GM21529 (cell line): Measurements from ENCODE around the gene GLUD2.
"Not testable (repeated sequence)": the region's sequence is repeated elsewhere in the genome, so short reads cannot be mapped to it uniquely, and the experiment has no call there.

Experiments
- ATAC-seq: cut with Tn5 transposase; IDR thresholded peaks from one replicate; pipeline ENCODE4 v1.9.1; 2021; ENCODE audit not compliant: unreplicated experiment

GLUD2 gene

DNA sequence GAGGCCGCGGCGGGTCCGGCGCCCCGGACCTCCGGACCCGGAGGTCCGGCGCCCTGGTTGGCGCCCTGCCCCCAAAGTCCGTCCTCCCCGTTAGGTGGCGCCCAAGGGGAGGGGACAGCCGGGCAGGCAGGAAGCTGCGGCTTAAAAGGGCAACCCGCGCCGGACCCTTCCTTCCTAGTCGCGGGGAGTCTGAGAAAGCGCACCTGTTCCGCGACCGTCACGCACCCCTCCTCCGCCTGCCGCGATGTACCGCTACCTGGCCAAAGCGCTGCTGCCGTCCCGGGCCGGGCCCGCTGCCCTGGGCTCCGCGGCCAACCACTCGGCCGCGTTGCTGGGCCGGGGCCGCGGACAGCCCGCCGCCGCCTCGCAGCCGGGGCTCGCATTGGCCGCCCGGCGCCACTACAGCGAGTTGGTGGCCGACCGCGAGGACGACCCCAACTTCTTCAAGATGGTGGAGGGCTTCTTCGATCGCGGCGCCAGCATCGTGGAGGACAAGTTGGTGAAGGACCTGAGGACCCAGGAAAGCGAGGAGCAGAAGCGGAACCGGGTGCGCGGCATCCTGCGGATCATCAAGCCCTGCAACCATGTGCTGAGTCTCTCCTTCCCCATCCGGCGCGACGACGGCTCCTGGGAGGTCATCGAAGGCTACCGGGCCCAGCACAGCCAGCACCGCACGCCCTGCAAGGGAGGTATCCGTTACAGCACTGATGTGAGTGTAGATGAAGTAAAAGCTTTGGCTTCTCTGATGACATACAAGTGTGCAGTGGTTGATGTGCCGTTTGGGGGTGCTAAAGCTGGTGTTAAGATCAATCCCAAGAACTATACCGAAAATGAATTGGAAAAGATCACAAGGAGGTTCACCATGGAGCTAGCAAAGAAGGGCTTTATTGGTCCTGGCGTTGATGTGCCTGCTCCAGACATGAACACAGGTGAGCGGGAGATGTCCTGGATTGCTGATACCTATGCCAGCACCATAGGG is at the start of gene GLUD2:
Gene GLUD2 (plus strand): TSS at position 170 of the 979 bp plus-strand sequence. CDS start 75 bp downstream, at position 245.
- peak; percentile 47 for ATAC-seq

GRCh38 chrX:120999413-120999812 is 48.0 kb upstream of the GLUD2 start:
- peak; percentile 56 for ATAC-seq

- no peak for ATAC-seq
Observed at GRCh38 chrX:121000589-121000988, 46.8 kb upstream of the GLUD2 start.

- no peak for ATAC-seq
Observed at GRCh38 chrX:121008920-121009319, 38.5 kb upstream of the GLUD2 start.

GRCh38 chrX:121009764-121010163 is 37.6 kb upstream of the GLUD2 start:
- ATAC-seq = no peak

GRCh38 chrX:121010218-121010617 is 37.2 kb upstream of the GLUD2 start:
- ATAC-seq = no peak

- no peak for ATAC-seq
Observed at GRCh38 chrX:121011254-121011653, 36.2 kb upstream of the GLUD2 start.

DNA sequence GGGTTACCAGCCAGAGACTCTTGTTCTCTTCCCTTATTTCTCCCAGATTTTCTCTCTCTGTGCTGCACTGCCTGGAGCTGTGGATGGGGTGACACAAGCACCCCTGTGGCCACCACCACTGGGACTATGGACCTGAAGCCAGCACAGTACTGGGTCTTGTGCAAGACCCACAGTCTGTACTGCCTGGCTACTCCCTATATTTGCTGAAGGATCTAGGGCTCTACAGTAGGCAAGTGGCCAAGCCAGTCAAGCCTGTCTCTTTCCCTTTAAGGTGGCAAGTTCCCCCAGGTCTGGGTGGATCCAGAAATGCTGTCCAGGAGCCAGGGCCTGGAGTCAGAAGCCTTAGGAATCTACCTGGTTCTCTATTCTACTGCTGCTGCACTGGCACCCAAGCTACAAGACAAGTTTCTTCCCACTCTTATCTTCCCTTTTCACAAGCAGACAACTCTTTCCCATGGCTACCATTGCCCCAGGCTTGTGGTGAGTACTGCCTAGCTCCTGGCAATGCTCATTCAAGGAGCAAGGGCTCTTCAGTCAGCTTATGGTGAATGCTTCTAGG is 33.4 kb upstream of the GLUD2 start:
- ATAC-seq = no peak

- no peak for ATAC-seq
Observed at GRCh38 chrX:121014826-121015225, 32.6 kb upstream of the GLUD2 start.

GRCh38 chrX:121028419-121028818 is 19.0 kb upstream of the GLUD2 start:
- ATAC-seq = no peak

- no peak for ATAC-seq
Observed at GRCh38 chrX:121030083-121030482, 17.3 kb upstream of the GLUD2 start.

DNA sequence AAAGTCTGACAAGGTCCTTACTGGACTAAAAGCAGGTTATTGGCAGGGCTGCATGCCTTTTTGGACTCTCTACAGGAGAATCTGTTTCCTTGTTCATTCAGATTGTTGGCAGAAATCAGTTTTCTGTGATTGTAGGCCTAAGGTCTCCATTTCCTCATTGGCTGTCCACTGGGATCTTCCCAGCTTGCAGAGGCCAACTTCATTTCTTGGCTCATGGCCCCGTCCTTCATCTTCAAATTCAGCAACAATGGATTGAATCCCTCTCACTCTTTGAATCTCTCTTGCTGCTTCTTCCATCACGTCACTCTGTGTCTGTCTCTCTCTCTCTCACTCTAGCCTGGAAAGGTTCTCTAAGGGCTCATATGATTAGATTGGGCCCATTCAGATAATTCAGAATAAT is 14.9 kb upstream of the GLUD2 start:
- ATAC-seq = no peak

DNA sequence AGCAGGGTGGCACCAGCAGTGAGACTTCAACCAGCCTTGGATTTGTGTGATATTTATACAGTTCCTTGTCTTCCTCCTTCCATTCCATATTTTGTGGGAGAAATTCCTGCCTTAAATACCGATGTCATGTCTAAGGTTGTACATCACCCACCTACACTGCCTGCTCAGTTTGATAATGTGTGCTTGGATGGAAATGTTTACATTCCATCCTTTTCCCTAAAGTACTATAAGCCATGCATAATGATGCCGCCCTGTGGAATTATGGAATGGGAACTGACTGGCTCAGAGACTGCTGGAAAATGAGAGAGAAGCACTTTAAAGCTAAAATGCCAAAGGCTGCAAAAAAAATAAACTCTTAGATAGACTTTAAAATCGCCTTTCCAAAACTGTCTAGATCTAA is 11.3 kb upstream of the GLUD2 start:
- no peak for ATAC-seq

GRCh38 chrX:121036951-121037350 is 10.5 kb upstream of the GLUD2 start:
- no peak for ATAC-seq

GRCh38 chrX:121050781-121051180 is 3.4 kb downstream of the GLUD2 start:
- ATAC-seq = no peak

GRCh38 chrX:121052122-121052521 is 4.7 kb downstream of the GLUD2 start:
- no peak for ATAC-seq

DNA sequence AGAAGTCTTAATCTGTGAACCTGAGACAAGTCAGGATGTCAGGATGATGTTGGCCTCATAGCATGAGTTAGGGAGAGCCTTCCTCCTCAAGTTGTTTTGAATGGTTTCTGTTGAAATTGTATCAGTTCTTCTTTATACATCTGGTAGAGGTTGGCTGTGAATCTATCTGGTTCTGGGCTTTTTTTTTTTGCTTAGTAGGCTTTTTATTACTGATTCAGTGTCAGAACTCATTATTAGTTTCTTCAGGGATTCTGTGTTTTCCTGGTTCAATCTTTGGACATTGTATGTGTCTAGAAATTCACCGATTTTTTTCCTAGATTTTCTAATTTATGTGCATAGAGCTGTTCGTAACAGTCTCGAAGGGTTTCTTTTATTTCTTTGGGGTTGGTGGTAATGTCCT is 14.9 kb downstream of the GLUD2 start:
- no peak for ATAC-seq

DNA sequence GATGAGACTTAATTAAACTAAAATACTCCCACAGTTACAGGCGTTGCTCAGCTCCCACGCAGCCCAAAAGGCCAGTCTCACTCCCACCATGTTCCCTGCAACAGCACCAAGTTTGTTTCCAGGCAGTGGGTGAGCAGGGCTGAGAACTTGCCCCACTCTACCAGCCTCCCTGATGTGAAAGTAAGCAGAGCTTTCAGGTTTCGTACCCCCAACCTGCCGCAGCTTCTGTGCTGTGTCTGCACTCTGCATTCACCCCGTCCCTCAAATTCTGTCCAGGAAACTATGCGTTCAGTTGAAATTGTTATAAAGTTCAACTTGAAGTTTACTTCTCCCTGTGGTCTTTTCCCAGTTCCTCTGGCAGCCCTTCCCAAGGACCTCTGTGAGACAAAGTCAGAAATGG is 17.2 kb downstream of the GLUD2 start:
- no peak for ATAC-seq

DNA sequence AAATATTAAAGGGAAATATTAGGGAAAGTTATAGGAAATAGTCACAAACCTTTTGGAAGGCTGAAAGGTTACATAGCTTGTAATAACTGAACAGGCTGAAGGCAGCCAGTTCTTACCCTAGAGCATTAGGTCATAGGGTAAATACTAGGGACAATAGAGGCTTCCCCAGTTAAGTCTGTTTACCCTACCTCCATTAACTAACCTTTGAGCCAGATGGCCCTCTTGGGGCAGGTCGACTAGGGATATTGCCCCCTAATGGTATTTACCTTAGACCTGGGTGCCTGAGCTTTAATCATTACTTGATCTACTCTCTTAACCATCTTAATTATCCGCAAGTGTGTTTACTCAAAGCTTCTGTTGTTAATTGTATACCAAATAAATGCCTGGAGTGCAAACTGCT is 36.8 kb downstream of the GLUD2 start:
- not testable (repeated sequence) for ATAC-seq

- no peak for ATAC-seq
Observed at GRCh38 chrX:121084903-121085611, 37.6 kb downstream of the GLUD2 start.

GRCh38 chrX:121085612-121086010 is 38.2 kb downstream of the GLUD2 start:
- no peak for ATAC-seq

- no peak for ATAC-seq
Observed at GRCh38 chrX:121093011-121093410, 45.6 kb downstream of the GLUD2 start.
